Measurements from ENCODE around the gene NFATC1. TPM values are rescaled to one million over a fixed set of nuclear protein-coding genes. Genes with fewer than 3 reads are reported as not detected.
"Not testable (repeated sequence)": the region's sequence is repeated elsewhere in the genome, so short reads cannot be mapped to it uniquely, and the experiment has no call there.

The NFATC1 gene
- total RNA-seq, 1 donor from 2014 or later: 5.6 TPM

DNA sequence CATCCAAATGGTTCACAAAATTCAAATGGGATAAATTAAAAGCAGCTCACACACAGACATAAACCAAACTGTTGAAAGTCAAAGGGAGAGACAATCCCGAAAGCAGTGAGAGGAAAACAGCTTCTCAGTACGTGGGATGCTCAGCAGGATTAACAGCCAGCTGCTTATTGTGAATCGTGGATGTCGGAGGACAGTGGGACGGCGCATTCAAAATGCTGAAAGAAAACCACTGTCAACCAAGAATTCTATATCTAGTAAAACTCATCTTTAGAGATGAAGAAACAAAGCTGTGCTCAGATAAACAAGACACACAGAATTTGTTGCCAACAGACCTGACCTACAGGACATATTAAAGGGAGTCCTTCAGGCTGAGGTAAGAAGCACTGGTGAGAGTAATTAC lies 102.9 kb downstream of the NFATC1 start:
- Mint-ChIP-seq H3K4me1 (ENCODE audit: low read depth) (no peaks in the 10 kb centered on the region), H3K27me3 (no peaks in the 10 kb centered on the region), H3K27ac (no peak overlapping the region), H3K9me3 (ENCODE audit: low read depth) (peaks cover 40% of the 10 kb centered on the region), H3K36me3 (ENCODE audit: insufficient read depth) (peaks cover 11% of the 10 kb centered on the region), H3K4me3 (ENCODE audit: low read depth) (no peak overlapping the region)
- no peak for DNase-seq (ENCODE audit: low spot score, unreplicated experiment)
- TF ChIP-seq CTCF (IDR thresholded peaks at IDR 0.05; ENCODE audit: unreplicated experiment): no peak

GRCh38 chr18:79501006-79501405 lies 105.3 kb downstream of the NFATC1 start:
- no peak for TF ChIP-seq CTCF (IDR thresholded peaks at IDR 0.05; ENCODE audit: unreplicated experiment)
- DNase-seq (ENCODE audit: low spot score, unreplicated experiment): no peak
- Mint-ChIP-seq H3K27ac (no peak overlapping the region), H3K27me3 (peaks cover 5% of the 10 kb centered on the region), H3K36me3 (ENCODE audit: insufficient read depth) (peaks cover 9% of the 10 kb centered on the region), H3K4me3 (ENCODE audit: low read depth) (no peak overlapping the region), H3K4me1 (ENCODE audit: low read depth) (no peaks in the 10 kb centered on the region), H3K9me3 (ENCODE audit: low read depth) (peaks cover 37% of the 10 kb centered on the region)

GRCh38 chr18:79502782-79503181 lies 107.1 kb downstream of the NFATC1 start:
- peaks cover 5% of the 10 kb centered on the region for H3K27me3 Mint-ChIP-seq
- no peak for DNase-seq (ENCODE audit: low spot score, unreplicated experiment)
- H3K27ac Mint-ChIP-seq: no peak overlapping the region
- peaks cover 4% of the 10 kb centered on the region for H3K36me3 Mint-ChIP-seq (ENCODE audit: insufficient read depth)
- H3K4me1 Mint-ChIP-seq (ENCODE audit: low read depth): no peaks in the 10 kb centered on the region
- peaks cover 29% of the 10 kb centered on the region for H3K9me3 Mint-ChIP-seq (ENCODE audit: low read depth)
- H3K4me3 Mint-ChIP-seq (ENCODE audit: low read depth): no peak overlapping the region
- no peak for TF ChIP-seq CTCF (IDR thresholded peaks at IDR 0.05; ENCODE audit: unreplicated experiment)

GRCh38 chr18:79503406-79503805 lies 107.7 kb downstream of the NFATC1 start:
- Mint-ChIP-seq H3K36me3 (ENCODE audit: insufficient read depth) (peaks cover 1% of the 10 kb centered on the region), H3K27me3 (peaks cover 11% of the 10 kb centered on the region), H3K27ac (no peak overlapping the region), H3K9me3 (ENCODE audit: low read depth) (peaks cover 22% of the 10 kb centered on the region), H3K4me3 (ENCODE audit: low read depth) (no peak overlapping the region), H3K4me1 (ENCODE audit: low read depth) (no peaks in the 10 kb centered on the region)
- TF ChIP-seq CTCF (IDR thresholded peaks at IDR 0.05; ENCODE audit: unreplicated experiment): no peak
- DNase-seq (ENCODE audit: low spot score, unreplicated experiment): no peak

- no peaks in the 10 kb centered on the region for H3K4me1 Mint-ChIP-seq (ENCODE audit: low read depth)
- no peak overlapping the region for H3K4me3 Mint-ChIP-seq (ENCODE audit: low read depth)
- DNase-seq (ENCODE audit: low spot score, unreplicated experiment): no peak
- no peak for TF ChIP-seq CTCF (IDR thresholded peaks at IDR 0.05; ENCODE audit: unreplicated experiment)
- no peaks in the 10 kb centered on the region for H3K36me3 Mint-ChIP-seq (ENCODE audit: insufficient read depth)
- no peak overlapping the region for H3K27ac Mint-ChIP-seq
- peaks cover 16% of the 10 kb centered on the region for H3K27me3 Mint-ChIP-seq
- peaks cover 16% of the 10 kb centered on the region for H3K9me3 Mint-ChIP-seq (ENCODE audit: low read depth)
Observed at GRCh38 chr18:79504034-79504433, 108.3 kb downstream of the NFATC1 start.

DNA sequence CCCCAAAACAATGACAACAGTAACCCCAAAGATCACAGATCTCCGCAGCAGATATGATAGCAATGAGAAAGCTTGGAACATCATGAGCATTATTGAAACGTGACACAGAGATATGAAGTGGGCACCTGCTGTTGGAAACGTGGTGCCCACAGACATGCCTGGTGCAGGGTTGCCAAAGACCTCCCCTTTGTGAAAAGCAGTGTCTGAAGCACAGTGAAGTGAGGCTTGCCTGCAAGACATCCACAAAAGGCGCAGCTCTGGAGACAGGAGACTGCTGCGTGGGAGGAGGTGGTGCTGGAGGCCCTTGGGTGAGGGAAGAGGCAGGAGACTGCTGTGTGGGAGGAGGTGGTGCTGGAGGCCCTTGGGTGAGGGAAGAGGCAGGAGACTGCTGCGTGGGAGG lies 108.8 kb downstream of the NFATC1 start:
- DNase-seq (ENCODE audit: low spot score, unreplicated experiment); H3K4me3 Mint-ChIP-seq (ENCODE audit: low read depth); H3K36me3 Mint-ChIP-seq (ENCODE audit: insufficient read depth); H3K27ac Mint-ChIP-seq; H3K4me1 Mint-ChIP-seq (ENCODE audit: low read depth): not testable (repeated sequence)
- Mint-ChIP-seq H3K27me3 (peaks cover 17% of the 10 kb centered on the region), H3K9me3 (ENCODE audit: low read depth) (peaks cover 12% of the 10 kb centered on the region)

DNA sequence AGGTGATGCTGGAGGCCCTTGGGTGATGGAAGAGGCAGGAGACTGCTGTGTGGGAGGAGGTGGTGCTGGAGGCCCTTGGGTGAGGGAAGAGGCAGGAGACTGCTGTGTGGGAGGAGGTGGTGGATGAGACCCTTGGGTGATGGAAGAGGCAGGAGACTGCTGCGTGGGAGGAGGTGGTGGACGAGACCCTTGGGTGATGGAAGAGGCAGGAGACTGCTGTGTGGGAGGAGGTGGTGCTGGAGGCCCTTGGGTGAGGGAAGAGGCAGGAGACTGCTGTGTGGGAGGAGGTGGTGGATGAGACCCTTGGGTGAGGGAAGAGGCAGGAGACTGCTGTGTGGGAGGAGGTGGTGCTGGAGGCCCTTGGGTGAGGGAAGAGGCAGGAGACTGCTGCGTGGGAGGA lies 109.7 kb downstream of the NFATC1 start:
- peaks cover 23% of the 10 kb centered on the region for H3K27me3 Mint-ChIP-seq
- DNase-seq (ENCODE audit: low spot score, unreplicated experiment); H3K9me3 Mint-ChIP-seq (ENCODE audit: low read depth); H3K4me1 Mint-ChIP-seq (ENCODE audit: low read depth); H3K27ac Mint-ChIP-seq; H3K4me3 Mint-ChIP-seq (ENCODE audit: low read depth); H3K36me3 Mint-ChIP-seq (ENCODE audit: insufficient read depth): not testable (repeated sequence)

All from progenitor cell of endocrine pancreas (in vitro differentiated cells).